GM21528 (cell line): ENCODE data around the gene P2RX3.

Source experiments
- ATAC-seq: cut with Tn5 transposase; IDR thresholded peaks from one replicate; pipeline ENCODE4 v1.9.1; 2021; ENCODE audit warnings: mild to moderate bottlenecking, moderate library complexity; ENCODE audit not compliant: unreplicated experiment, low FRiP score

The P2RX3 gene

GRCh38 chr11:57414612-57415212 lies 76.6 kb downstream of the P2RX3 start:
- ATAC-seq, result no peak

DNA sequence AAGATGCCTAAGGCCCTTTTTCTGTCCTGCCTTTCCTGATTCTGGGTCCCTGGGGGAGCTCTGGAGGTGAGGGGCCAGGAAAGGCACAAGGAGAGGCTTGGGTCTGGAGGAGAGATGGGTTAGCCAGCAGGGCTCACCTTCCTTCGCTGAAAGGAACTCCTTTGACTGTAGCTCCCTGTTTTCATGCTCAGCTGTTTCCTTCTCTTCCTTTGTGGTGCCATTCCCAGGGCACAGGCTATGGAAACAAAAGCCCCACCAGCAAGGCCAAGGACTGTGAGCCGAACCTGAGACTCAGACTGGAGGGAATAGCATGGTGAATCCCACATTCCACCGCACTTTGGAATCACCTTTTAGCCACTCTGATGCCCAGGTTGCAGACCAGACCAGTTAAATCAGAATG lies 78.3 kb downstream of the P2RX3 start:
- ATAC-seq, result no peak

GRCh38 chr11:57417056-57417455 lies 78.9 kb downstream of the P2RX3 start:
- ATAC-seq, result no peak

DNA sequence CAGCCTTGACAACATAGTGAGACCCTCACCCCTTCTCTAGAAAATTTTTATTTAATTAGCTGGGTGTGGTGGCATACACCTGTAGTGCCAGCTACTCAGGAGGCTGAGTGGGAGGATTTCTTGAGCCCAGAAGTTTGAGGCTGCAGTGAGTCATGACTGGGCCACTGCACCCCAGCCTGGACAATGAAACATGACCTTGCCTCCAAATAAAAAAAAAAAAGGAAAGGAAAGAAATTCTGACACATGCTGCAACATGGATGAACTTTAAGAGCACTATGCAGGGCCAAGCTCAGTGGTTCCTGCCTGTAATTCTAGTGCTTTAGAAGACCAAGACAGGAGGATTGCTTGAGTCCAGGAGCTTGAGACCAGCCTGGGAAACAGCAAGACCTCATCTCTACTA lies 80.0 kb downstream of the P2RX3 start:
- no peak for ATAC-seq

DNA sequence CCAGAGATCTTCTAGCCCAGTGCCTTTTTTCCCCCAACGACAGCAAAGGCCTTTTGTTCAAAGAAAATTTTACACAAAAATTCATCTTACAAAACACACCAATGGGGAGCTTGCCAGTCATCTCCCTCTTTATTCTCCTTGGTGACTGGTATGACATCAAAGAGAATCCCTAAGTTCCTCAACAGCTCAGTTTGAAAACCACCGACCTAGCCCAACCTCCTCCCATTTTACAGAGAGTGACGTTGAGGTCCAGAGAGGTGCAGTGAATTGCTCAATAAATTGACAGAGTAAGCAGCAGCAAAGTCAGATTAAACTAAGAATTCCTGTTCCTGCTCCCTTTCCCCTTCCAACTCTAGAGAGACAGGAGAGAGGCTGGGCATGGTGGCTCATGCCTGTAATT lies 81.0 kb downstream of the P2RX3 start:
- no peak for ATAC-seq

DNA sequence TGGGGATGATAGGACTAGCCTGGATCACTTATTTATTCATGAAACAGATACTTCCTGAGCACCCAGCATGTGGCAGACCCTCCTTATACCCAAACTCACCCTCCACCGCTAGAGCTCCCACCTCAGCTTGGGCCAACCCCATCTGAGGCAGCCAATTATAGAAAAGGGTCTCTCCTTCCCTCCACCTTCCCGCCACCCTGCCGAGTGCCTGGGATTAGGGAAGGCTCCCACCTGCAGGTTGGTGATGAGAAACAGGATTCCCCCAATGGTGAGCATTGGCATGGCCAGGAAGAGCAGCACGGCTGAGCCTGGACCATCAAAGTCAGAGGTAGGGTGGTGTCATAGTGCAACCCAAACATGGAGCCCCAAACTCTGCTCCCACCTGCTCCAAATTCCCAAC lies 82.9 kb downstream of the P2RX3 start:
- ATAC-seq, result no peak

GRCh38 chr11:57421805-57422204 lies 83.7 kb downstream of the P2RX3 start:
- ATAC-seq, result no peak
